Tibial artery (tissue), 4 donors: ENCODE data around the gene CYP17A1.

ENCODE experiments used
- DNase-seq, 2 donors: peaks; one replicate each; pipeline ENCODE4 v3.0.0-alpha.2; 2019
- H3K27ac ChIP-seq, 2 donors: fragments of 200-600 bp; sonication (generic) in 1 of 2; 1 replicate in 1 of 2; 2 replicates in 1 of 2; pipeline ENCODE4 v1.5.1; 2018 to 2019; ENCODE audit warnings: mild to moderate bottlenecking in 1 of 2
- H3K27me3 ChIP-seq, 2 donors: fragments of 200-600 bp; sonication (generic) in 1 of 2; one replicate each; pipeline versions ENCODE4 v1.5.1 to v1.6.0; 2016 to 2019
- H3K36me3 ChIP-seq, 3 donors: fragments of 200-600 bp; sonication (generic) in 2 of 3; one replicate each; pipeline ENCODE4 v1.5.1; 2016 to 2019; ENCODE audit warnings: mild to moderate bottlenecking in 2 of 3
- H3K4me1 ChIP-seq, 4 donors: fragments of 200-600 bp; sonication (generic) in 2 of 4; 1 replicate in 3 of 4; 2 replicates in 1 of 4; pipeline ENCODE4 v1.5.1; 2016 to 2019
- H3K4me3 ChIP-seq, 2 donors: fragments of 200-600 bp; sonication (generic) in 1 of 2; 1 replicate in 1 of 2; 2 replicates in 1 of 2; pipeline ENCODE4 v1.5.1; 2018 to 2019; ENCODE audit warnings: mild to moderate bottlenecking in 2 of 2
- H3K9me3 ChIP-seq, 3 donors: fragments of 200-600 bp; sonication (generic) in 1 of 3; one replicate each; pipeline ENCODE4 v1.5.1; 2016 to 2019
- intact Hi-C: fragments of 100-400 bp; cut with DNase I; formaldehyde crosslinking; loops from one replicate; pipeline ENCODE4 v1.15.0; 2023; ENCODE audit warnings: low total_unique reads
- TF ChIP-seq, protein P1 (sequence below), 2 experiments: fragments of 200-600 bp in 1 of 2; fragments of 450-650 bp in 1 of 2; IDR thresholded peaks; one replicate each; pipeline ENCODE4 v1.5.1; 2017 to 2019; ENCODE audit warnings: antibody characterized with exemption in 2 of 2, mild to moderate bottlenecking in 1 of 2, moderate library complexity in 1 of 2

Gene CYP17A1

DNA sequence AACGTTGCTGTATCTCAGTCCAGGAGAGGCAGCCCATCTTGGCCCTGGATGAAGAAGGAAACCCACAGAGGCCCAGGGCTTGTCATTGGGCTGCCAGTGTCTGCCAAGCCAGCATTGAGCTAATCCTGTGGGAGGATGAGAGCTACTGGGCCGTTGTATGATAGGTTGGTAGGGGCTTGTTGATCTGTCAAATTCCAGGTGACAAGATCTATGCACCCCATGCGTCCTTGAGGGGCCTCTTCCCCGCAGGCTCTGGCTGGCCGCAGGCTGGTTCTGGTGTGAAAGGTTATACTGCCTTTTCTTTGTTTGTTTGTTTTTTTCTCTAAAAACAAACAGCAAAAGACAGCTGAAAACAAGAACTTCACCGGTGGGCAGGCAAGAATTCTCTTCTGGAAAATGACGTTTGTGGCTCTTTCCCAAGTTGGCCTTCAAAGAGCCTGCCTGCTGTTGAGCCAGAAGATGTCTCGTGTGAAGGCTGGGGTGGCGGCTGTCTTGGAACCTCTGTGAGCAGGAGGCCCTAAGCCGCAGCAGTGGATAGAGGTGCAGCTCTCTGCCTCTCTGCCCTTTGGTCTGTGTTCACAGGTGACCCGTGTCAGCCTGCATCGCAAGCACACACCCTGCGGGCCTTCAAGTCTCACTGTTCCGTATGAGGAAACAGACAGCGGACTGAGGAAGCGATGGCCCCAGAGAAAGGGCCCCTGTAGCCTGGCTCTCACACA lies 23.3 kb downstream of the CYP17A1 start:
- TF ChIP-seq, protein P1, sequence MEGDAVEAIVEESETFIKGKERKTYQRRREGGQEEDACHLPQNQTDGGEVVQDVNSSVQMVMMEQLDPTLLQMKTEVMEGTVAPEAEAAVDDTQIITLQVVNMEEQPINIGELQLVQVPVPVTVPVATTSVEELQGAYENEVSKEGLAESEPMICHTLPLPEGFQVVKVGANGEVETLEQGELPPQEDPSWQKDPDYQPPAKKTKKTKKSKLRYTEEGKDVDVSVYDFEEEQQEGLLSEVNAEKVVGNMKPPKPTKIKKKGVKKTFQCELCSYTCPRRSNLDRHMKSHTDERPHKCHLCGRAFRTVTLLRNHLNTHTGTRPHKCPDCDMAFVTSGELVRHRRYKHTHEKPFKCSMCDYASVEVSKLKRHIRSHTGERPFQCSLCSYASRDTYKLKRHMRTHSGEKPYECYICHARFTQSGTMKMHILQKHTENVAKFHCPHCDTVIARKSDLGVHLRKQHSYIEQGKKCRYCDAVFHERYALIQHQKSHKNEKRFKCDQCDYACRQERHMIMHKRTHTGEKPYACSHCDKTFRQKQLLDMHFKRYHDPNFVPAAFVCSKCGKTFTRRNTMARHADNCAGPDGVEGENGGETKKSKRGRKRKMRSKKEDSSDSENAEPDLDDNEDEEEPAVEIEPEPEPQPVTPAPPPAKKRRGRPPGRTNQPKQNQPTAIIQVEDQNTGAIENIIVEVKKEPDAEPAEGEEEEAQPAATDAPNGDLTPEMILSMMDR (IDR thresholded peaks at IDR 0.05): no peak
- no peaks in the 10 kb centered on the region for H3K27me3 ChIP-seq
- H3K9me3 ChIP-seq: no peaks in the 10 kb centered on the region
- peak; percentile 55 to 74 for DNase-seq
- peaks cover 40 to 51% (median 44%) of the 10 kb centered on the region in 3 donors for H3K36me3 ChIP-seq
- no peak overlapping the region for H3K4me3 ChIP-seq
- H3K4me1 ChIP-seq: peaks cover 0 to 60% (median 41%) of the 10 kb centered on the region in 4 donors
- H3K27ac ChIP-seq: peak overlapping the region; percentile 90 to 96
- intact Hi-C loops: loop anchor here (2.0 kb wide), 1 partner anchor 39 kb away; no protein-coding TSS in a partner anchor

DNA sequence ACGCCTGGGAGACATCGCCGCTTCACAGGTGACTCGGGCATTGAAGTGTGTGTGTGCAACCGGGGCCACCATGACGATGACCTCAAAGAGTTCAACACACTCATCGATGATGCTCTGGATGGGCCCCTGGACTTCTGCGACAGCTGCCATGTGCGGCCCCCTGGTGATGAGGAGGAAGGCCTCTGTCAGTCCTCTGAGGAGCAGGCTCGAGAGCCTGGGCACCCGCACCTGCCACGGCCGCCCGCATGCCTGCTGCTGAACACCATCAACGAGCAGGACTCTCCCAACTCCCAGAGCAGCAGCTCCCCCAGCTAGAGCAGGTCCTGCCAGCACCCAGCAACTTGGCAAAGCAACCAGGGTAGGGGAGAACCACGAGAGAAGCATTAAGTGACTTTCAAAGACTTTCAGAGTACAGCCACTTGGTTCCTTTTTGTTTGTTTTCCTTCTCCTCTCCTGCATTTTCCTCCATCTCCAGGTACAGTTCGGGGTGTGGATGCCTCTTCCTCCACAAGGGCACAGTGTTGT lies 24.1 kb downstream of the CYP17A1 start:
- peak overlapping the region; percentile 90 to 96 for H3K27ac ChIP-seq
- peaks cover 40 to 51% (median 44%) of the 10 kb centered on the region in 3 donors for H3K36me3 ChIP-seq
- H3K4me1 ChIP-seq: peaks cover 0 to 53% (median 39%) of the 10 kb centered on the region in 4 donors
- no peak for DNase-seq
- H3K4me3 ChIP-seq: no peak overlapping the region
- TF ChIP-seq, protein P1 (IDR thresholded peaks at IDR 0.05): no peak
- intact Hi-C loops: no loop called here
- no peaks in the 10 kb centered on the region for H3K27me3 ChIP-seq
- no peaks in the 10 kb centered on the region for H3K9me3 ChIP-seq

DNA sequence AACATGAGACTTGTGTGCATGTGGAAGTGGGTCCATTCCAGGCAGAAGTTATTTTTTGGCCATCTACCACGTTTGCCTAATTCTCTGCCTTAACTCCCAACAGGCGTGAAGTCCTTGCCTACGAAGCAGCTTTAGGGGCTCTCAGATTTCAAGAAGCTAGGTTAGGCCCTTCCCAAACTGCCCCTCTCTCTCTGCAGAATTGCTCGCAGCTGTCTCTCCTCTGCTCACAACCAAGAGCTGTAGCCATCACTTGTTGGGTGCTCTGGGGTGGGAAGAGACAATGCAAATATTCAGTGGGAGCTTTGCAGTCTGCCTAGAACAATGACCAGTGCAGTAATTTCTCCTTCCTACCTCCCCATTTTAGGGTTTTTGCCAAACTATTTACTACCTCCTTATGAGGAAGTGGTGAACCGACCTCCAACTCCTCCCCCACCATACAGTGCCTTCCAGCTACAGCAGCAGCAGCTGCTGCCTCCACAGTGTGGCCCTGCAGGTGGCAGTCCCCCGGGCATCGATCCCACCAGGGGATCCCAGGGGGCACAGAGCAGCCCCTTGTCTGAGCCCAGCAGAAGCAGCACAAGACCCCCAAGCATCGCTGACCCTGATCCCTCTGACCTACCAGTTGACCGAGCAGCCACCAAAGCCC lies 24.9 kb downstream of the CYP17A1 start:
- H3K36me3 ChIP-seq: peaks cover 40 to 51% (median 44%) of the 10 kb centered on the region in 3 donors
- TF ChIP-seq, protein P1 (IDR thresholded peaks at IDR 0.05): no peak
- no peaks in the 10 kb centered on the region for H3K9me3 ChIP-seq
- intact Hi-C loops: no loop called here
- peaks cover 0 to 49% (median 39%) of the 10 kb centered on the region in 4 donors for H3K4me1 ChIP-seq
- H3K4me3 ChIP-seq: no peak overlapping the region
- no peak for DNase-seq
- no peaks in the 10 kb centered on the region for H3K27me3 ChIP-seq
- peak overlapping the region; percentile 31 to 96 for H3K27ac ChIP-seq

DNA sequence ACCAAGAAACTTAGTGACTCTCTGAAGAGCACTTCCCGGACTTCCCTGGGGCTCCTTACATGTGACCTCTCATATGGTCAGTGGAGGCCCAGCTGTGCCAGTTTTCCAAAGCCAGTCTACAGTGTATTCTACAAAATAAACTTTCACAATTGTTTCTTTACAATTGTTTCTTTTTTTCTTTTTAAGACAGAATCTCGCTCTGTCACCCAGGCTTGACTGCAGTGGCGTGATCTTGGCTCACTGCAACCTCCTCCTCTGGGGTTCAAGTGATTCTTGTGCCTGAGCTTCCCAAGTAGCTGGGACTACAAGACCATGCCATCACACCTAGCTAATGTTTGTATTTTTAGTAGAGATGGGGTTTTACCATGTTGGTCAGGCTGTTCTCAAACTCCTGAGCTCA lies 25.9 kb downstream of the CYP17A1 start:
- TF ChIP-seq, protein P1 (IDR thresholded peaks at IDR 0.05): no peak
- DNase-seq: no peak
- Histone ChIP-seq H3K9me3 (no peaks in the 10 kb centered on the region), H3K36me3 (peaks cover 40 to 55% (median 44%) of the 10 kb centered on the region in 3 donors), H3K4me1 (peaks cover 0 to 42% (median 35%) of the 10 kb centered on the region in 4 donors), H3K4me3 (no peak overlapping the region), H3K27me3 (no peaks in the 10 kb centered on the region), H3K27ac (no peak overlapping the region)
- intact Hi-C loops: no loop called here

DNA sequence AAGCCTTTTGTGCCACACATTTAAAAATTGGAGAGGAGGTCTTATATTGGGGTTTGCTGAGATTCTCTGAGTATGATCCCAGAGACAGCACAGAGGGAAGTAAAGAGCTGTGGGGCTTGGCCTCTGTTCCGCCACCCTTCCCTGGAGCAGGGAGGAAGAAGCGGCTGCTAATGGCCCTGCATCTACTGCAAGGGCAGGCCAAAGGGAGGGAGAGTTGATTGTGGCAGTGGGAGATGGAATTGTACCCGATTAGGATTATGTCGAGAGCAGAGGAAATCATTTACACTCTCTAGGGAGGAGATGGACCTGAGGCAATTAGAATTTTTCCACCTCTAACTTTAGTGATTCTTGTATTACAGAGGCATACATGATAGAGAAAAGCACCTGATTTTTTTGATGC lies 28.8 kb downstream of the CYP17A1 start:
- Histone ChIP-seq H3K27me3 (no peaks in the 10 kb centered on the region), H3K4me1 (peaks cover 0 to 25% (median 13%) of the 10 kb centered on the region in 4 donors), H3K27ac (no peak overlapping the region), H3K9me3 (no peaks in the 10 kb centered on the region), H3K4me3 (no peak overlapping the region), H3K36me3 (peaks cover 36 to 50% (median 44%) of the 10 kb centered on the region in 3 donors)
- intact Hi-C loops: no loop called here
- TF ChIP-seq, protein P1 (IDR thresholded peaks at IDR 0.05): no peak
- no peak for DNase-seq
